Central memory CD4-positive, alpha-beta T cell (primary cell): ENCODE results near the gene ELOVL5.
"Not testable (repeated sequence)": the region's sequence is repeated elsewhere in the genome, so short reads cannot be mapped to it uniquely, and the experiment has no call there.

ENCODE experiments used
- DNase-seq: peaks from one replicate; pipeline ENCODE4 v3.0.0; 2022

The ELOVL5 gene

DNA sequence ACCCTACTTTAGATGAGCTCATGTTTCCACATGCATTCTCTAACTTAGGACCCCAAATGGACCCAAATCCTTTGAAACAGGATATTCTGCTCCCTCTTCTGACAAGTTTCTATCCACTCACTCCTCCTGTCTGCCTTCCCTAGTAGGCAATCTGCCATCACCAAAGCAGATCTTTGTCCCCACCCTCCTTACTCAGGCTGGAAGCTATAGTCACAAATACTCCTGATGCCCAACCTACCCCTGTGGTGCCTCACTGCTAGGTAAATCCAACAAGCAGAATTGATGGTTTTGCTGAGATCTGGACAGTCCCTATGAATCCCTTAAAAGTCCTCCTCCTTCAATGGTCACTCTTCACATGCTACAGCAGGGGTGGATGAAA lies 21.7 kb downstream of the ELOVL5 start:
- no peak for DNase-seq

DNA sequence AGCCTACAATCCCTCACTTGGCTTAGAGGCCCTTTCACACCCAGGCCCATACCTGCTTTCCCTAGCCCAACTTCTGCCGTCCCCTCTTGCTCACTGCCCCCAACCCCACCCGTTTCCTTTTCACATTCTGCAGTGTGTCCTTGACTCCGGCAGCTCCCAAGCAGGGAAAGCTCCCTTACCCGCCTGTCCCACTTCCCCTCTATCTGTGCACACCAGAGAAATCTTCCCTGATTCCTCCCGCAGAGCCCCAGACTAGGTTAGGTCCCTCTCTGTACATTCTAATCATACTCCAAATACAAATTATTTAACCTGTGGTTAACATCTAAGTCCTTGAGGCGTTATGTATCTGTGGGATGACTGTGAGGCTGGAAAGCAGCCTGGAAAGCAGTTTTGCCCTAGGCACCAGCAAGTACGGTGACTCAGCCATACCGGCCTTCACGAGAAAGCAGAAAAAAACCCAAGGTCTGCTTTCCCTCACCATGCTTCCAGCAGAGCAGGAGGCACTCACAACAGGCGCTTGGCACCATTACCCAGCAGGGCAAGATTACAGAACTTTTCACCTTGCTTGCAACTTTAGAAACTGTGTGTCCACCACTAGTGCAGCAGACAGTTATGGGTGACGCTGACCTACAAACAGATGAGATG lies 22.3 kb downstream of the ELOVL5 start:
- no peak for DNase-seq

DNA sequence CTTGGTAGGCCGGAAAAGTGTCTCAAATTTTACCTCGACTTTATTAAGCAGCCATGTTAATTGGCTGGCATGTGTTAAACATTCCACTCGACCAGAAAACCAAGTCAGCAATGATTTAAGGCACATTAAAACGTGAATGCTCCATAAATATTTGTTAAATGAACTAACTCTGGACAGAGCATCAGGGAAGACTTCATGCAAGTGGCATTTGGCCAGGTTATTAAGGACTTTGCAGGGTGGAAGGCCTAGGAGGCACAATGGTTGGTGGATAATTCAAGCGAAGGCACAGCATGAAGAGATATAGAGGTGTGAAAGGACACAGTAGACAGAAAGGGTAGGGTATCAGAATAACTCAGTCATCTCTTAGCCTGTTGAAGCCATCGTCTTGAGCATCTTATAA lies 23.0 kb downstream of the ELOVL5 start:
- DNase-seq, result no peak

DNA sequence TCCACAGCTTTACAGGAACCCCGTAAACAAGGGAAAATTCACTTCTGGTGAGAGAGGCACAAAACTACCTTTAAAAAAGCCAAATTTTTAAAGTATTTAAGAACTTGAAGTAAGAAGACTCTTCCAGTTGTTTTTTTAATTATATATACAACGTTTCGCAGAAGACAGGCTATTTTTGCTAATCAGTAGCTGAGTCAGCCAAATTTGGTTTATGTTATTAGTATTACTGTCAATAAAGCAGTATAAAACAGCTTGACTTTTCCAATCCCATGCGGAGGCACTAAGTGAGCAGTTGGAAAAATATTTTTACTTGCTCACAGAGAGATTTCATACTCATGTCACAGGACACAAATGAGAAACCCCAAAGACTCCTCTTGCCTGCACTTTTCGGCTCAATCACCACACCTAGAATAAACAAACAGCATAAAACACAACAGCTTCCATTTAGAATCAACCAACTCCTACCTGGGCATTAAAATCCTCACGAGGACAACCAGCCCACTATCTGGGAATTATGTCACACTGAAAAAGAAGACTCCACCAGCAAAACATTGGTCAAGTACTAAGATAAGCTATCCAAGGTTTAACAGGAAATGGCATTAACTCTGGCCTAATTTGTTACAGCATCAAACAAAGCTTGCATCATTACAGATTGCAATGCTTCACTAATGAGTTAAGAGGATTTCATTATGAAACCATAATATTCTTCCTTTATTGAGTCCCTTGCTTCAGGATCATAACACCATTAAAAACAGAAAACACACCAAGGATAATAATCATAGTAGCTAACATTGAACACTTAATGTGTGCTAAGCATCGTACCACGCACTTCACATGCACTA lies 26.3 kb downstream of the ELOVL5 start:
- DNase-seq, result no peak

DNA sequence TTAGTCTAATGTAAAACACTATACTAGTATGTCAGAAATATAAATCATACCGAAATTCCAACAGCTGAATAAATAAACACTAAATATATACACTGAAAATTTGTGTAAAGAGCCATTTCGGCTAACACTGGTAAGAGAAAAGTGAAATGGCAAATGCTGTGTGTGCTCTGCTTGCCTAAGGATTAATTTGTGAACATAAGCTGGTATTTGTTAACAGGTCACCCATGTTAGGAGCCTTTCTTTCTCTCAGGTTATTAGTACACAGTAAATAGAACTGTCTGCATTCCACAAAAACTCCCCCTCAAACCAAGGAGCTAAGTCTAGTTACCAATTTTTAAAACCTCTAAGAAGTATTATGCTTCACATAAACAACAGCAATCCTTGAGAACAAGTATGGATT lies 27.0 kb downstream of the ELOVL5 start:
- DNase-seq, result no peak

- DNase-seq, result no peak
Measured at GRCh38 chr6:53320964-53321363, 27.8 kb downstream of the ELOVL5 start.

- no peak for DNase-seq
Measured at GRCh38 chr6:53318429-53318828, 30.3 kb downstream of the ELOVL5 start.

GRCh38 chr6:53317861-53318260 lies 30.9 kb downstream of the ELOVL5 start:
- no peak for DNase-seq

GRCh38 chr6:53317299-53317698 lies 31.5 kb downstream of the ELOVL5 start:
- not testable (repeated sequence) for DNase-seq

GRCh38 chr6:53316142-53316541 lies 32.6 kb downstream of the ELOVL5 start:
- DNase-seq, result no peak

DNA sequence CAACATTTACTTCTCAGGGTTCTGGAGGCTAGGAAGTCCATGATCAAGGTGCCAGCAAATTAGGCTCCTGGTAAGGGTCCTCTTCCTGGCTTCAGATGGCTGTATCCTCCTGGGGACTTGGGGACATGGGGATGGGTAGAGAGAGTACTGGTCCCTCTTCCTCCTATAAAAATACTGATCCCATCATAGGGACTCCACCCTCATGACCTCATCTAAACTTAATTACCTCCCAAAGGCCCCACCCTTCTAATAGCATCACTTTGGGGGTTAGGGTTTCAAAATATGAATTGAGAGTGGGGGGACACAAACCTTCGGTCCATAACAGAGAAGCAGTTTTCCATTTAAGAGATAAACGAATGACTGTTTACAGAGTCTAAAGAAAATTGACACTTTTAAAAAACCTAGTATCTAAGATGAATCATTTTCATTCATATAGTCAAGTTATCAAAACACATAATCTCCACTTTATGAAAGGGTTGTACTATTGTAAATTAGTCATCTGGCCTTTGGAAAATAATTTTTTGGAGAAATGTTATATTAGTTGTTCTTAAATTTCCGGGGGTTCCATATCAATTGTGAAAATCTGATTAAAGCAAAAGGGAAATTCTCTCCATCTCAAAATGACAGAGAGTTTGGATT lies 33.5 kb downstream of the ELOVL5 start:
- no peak for DNase-seq

GRCh38 chr6:53313784-53314400 lies 34.9 kb downstream of the ELOVL5 start:
- DNase-seq, result no peak

- DNase-seq, result no peak
Measured at GRCh38 chr6:53312355-53312754, 36.4 kb downstream of the ELOVL5 start.

GRCh38 chr6:53311586-53311935 lies 37.2 kb downstream of the ELOVL5 start:
- no peak for DNase-seq

DNA sequence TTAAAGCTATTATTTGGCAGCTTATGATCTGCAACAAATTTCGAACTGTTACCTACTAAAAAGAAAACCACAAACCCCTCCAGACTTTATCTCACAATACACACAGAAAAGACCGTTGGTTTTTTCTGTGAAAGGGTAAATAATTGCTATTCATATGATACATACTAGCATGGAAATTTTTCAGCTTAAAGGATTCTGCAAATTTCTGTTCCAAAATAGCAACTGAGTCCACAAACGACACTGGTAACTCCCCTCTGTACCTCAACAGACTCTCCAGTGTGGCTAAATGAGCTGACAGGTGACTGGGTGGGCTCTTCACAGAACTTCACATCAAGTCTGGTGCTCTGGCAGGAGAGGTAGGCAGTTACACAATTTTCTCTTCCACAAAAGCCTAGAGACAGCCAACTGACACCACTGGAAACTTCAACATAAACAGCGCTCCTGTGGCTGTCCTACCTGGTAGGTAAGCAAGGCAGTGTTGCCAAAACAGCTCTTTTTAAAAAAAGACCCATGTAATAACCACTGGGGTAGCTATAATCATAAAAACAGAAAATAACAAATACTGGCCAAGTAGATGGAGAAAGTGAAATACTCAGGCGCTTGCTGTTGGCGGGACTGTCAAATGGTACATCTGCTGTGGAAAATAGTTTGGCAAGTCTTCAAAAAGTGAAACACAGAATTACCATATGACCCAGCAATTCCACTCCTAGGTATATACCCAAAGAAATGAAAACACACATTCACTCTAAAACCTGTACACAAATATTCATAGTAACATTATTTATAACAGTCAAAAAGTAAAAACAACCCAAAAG lies 37.8 kb downstream of the ELOVL5 start:
- DNase-seq, result no peak

- no peak for DNase-seq
Measured at GRCh38 chr6:53309901-53310300, 38.8 kb downstream of the ELOVL5 start.

GRCh38 chr6:53309059-53309900 lies 39.5 kb downstream of the ELOVL5 start:
- no peak for DNase-seq

- no peak for DNase-seq
Measured at GRCh38 chr6:53306819-53307347, 41.9 kb downstream of the ELOVL5 start.

DNA sequence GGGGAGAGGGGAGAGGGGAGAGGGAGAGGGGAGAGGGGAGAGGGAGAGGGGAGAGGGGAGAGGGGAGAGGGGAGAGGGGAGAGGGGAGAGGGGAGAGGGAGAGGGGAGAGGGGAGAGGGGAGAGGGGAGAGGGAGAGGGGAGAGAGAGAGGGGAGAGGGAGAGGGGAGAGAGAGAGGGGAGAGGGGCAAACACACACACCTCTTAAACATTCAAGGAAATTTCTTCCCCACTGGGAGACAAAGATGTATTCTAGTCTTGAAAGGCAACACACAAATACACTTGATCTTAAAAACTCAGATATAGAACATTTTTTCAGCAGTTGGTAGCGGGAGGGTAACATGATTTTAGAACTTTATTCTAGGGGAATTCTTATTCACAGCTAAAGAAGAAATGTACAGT lies 42.5 kb downstream of the ELOVL5 start:
- not testable (repeated sequence) for DNase-seq

DNA sequence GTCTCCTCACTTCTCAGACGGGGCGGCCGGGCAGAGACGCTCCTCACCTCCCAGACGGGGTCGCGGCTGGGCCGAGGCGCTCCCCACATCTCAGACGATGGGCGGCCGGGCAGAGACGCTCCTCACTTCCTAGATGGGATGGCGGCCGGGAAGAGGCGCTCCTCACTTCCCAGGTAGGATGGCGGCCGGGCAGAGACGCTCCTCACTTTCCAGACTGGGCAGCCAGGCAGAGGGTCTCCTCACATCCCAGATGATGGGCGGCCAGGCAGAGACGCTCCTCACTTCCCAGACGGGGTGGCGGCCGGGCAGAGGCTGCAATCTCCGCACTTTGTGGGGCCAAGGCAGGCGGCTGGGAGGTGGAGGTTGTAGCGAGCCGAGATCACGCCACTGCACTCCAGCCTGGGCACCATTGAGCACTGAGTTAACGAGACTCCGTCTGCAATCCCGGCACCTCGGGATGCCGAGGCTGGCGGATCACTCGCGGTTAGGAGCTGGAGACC lies 43.2 kb downstream of the ELOVL5 start:
- DNase-seq, result not testable (repeated sequence)

GRCh38 chr6:53304953-53305352 lies 43.8 kb downstream of the ELOVL5 start:
- not testable (repeated sequence) for DNase-seq
